GM20000 (cell line): Measurements from ENCODE around the gene EZR.
A peak's percentile ranks its signal among the peaks of the same experiment; 100 is the strongest.
"Not testable (repeated sequence)": the region's sequence is repeated elsewhere in the genome, so short reads cannot be mapped to it uniquely, and the experiment has no call there.

ENCODE experiments used
- DNase-seq: peaks from one replicate; pipeline ENCODE4 v3.0.0; 2012; ENCODE audit warnings: low spot score
- TF ChIP-seq, protein P1 (sequence below): IDR thresholded peaks from 2 replicates; pipeline ENCODE4 v1.5.1; 2012; ENCODE audit warnings: mild to moderate bottlenecking, control low read depth; ENCODE audit errors: extremely low read depth, missing control alignments

EZR gene

GRCh38 chr6:158832026-158832425 lies 12.9 kb upstream of the EZR start:
- DNase-seq = no peak
- TF ChIP-seq, protein P1, sequence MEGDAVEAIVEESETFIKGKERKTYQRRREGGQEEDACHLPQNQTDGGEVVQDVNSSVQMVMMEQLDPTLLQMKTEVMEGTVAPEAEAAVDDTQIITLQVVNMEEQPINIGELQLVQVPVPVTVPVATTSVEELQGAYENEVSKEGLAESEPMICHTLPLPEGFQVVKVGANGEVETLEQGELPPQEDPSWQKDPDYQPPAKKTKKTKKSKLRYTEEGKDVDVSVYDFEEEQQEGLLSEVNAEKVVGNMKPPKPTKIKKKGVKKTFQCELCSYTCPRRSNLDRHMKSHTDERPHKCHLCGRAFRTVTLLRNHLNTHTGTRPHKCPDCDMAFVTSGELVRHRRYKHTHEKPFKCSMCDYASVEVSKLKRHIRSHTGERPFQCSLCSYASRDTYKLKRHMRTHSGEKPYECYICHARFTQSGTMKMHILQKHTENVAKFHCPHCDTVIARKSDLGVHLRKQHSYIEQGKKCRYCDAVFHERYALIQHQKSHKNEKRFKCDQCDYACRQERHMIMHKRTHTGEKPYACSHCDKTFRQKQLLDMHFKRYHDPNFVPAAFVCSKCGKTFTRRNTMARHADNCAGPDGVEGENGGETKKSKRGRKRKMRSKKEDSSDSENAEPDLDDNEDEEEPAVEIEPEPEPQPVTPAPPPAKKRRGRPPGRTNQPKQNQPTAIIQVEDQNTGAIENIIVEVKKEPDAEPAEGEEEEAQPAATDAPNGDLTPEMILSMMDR = no peak

DNA sequence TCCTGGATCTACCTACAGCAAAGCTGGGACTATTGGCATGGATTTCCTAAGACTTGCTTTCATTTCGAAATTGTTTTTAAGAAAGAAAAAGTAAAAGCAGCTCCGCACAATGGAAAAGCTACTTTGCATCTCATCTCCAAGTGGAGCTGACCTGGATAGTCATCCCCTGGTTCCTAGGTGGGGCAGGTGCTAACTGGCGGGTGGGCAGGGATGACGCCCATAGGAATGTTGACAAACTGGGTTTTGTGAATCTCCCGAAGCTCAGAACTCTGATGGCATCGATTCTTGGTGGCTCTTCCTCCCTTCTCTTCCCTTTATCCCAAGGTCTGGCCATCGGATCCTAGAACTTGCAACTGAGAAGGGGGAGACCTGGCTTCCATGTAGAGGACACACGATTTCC lies 12.4 kb upstream of the EZR start:
- TF ChIP-seq, protein P1 = no peak
- no peak for DNase-seq

- TF ChIP-seq, protein P1 = no peak
- no peak for DNase-seq
These were observed 11.6 kb upstream of the EZR start for GRCh38 chr6:158830736-158831135.

- TF ChIP-seq, protein P1 = no peak
- no peak for DNase-seq
These were observed 9.6 kb upstream of the EZR start for GRCh38 chr6:158828807-158829206.

DNA sequence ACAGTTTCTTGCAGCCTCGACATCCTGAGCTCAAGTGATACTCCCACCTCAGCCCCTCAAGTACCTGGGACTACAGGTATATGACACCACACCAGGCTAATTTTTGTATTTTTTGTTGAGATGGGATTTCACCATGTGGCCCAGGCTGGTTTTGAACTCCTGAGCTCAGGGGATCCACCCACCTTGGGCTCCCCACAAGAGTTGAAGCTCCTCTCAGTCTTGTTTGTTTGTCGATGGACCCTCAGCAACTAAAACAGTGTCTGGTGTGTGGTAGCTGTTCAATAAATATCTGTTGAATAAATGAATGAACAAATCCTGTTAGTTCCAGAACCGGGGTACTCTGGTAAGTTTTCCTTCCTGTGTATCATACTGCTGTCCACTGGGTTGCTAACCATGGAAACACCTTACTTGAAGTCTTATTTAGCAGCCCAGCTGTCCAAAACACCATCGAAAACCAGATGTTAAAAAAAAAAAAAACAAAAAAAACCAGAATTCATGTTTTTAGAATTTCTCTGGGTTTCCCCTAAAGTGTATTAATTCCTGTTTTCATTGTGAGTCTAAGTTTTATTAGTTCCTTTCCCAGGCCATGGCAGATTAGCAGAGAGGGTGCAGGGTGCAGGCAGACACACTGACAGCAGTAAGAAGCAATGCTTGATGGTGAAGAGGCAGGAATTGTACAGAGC lies 7.8 kb upstream of the EZR start:
- TF ChIP-seq, protein P1 = no peak
- peak; percentile 63 for DNase-seq

DNA sequence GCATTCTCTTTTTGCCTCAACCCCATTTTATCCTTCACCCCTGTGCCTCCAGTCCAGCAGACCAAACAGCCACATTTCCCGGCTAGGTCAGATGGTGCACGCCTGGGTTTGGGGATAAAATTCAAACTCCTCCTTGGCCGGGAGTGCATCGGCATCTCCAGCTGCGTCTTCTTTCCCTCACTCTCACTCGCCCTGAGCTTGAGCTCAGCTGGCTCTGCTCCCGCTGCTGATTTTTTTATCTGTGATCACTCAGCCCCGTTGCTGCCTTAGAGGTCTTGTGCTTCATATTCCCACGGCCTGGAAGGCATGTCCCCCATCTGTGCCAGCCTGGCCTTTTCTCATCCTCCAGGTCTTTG lies 6.8 kb upstream of the EZR start:
- TF ChIP-seq, protein P1 = no peak
- DNase-seq = no peak

DNA sequence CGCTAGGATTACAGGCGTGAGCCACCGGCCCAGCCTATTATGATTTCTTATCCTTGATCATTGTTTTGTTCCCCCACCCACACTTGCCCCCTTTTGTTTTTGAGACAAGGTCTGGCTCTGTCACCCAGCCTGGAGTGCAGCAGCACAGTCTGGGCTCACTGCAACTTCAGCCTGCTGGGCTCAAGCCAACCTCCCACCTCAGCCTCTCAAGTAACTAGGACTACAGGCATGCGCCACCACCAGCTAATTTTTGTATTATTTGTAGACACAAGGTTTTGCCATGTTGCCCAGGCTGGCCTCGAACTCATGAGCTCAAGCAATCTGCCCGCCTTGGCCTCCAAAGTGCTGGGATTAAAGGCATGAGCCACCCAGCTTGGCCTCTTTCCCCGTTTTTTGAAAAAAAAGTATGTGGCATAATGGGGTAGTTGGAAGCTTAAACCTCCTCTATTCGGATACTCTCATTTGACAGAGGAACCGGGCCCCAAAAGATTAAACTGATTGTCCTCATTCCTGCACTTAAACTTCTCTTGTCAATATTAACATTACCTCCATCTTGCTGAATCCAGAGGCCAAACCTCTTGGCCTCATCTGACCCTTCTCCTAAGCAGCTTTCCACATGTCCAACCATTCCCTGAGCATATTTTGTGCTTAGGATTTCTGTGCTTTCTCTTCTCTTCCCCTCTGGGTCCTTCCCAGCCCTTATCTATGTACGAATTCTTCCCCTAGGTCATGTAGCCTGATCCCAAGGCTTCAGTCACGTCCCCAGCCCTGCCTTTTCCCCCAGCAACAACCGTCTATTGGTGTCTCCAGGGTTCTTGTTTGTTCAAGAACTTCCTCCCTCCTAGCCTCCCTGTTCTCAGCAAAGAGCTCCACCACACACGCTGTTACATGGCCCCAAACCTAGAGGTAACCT lies 6.1 kb upstream of the EZR start:
- TF ChIP-seq, protein P1 = no peak
- no peak for DNase-seq

GRCh38 chr6:158823616-158824015 lies 4.4 kb upstream of the EZR start:
- DNase-seq = not testable (repeated sequence)
